ENCODE data around the gene TMEM63C.

The TMEM63C gene

DNA sequence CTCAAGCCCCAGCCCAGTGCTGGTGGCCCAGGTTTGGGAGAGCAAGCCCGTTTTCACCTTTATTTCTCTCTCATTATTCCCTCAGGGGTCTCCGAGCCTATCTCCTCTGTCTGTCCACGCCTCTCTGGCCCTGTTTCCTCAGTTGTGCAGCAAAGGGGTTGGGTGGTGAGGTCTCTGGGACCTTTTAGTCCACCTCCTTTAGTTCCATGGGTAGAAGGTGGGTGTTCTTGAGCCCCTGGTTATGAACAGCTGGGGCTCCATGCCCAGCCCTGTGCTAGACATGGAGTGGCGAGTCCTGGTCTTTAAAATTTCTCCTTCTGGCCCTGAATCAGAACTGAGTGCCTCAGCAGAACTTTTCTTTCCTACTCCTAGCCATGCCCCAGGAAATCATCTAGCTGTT, 90.7 kb downstream of the TMEM63C start:
- H3K9me3 ChIP-seq (replicated peaks; ENCODE audit: insufficient read depth, low read length) = no peaks in the 10 kb centered on the region
- H3K9me2 ChIP-seq (replicated peaks; ENCODE audit: insufficient read depth, low read length) = no peaks in the 10 kb centered on the region
- H3K9ac ChIP-seq (ENCODE audit: low read length) = no peak overlapping the region
- no peaks in the 10 kb centered on the region for H3K79me2 ChIP-seq (ENCODE audit: low read length)
- H4K20me1 ChIP-seq (ENCODE audit: insufficient read depth, low read length) = no peaks in the 10 kb centered on the region
- H3F3A ChIP-seq (ENCODE audit: insufficient read depth, low read length) = no peaks in the 10 kb centered on the region
- no peaks in the 10 kb centered on the region for H3K4me1 ChIP-seq (ENCODE audit: low read length)
- no peak overlapping the region for H3K27ac ChIP-seq (ENCODE audit: low read length)
- no peaks in the 10 kb centered on the region; the same call in 1 of the 2 replicates for H3K27me3 ChIP-seq (replicated peaks; ENCODE audit: insufficient read depth, low read length)
- no peak overlapping the region for H2AFZ ChIP-seq (ENCODE audit: low read length)
- DNase-seq = no peak
- TF ChIP-seq EZH2 (optimal IDR thresholded peaks at IDR 0.05; ENCODE audit: low read depth, low read length) = no peak
- no peak for TF ChIP-seq EZH2phosphoT487 (IDR thresholded peaks at IDR 0.05; ENCODE audit: low read length)
- TF ChIP-seq CTCF (IDR thresholded peaks at IDR 0.05; ENCODE audit: low read length) = no peak
- H3K36me3 ChIP-seq (replicated peaks; ENCODE audit: insufficient read depth, low read length) = no peaks in the 10 kb centered on the region
- no peak overlapping the region for H3K4me3 ChIP-seq (ENCODE audit: low read length)
- H3K4me2 ChIP-seq (ENCODE audit: low read depth, low read length) = no peak overlapping the region

DNA sequence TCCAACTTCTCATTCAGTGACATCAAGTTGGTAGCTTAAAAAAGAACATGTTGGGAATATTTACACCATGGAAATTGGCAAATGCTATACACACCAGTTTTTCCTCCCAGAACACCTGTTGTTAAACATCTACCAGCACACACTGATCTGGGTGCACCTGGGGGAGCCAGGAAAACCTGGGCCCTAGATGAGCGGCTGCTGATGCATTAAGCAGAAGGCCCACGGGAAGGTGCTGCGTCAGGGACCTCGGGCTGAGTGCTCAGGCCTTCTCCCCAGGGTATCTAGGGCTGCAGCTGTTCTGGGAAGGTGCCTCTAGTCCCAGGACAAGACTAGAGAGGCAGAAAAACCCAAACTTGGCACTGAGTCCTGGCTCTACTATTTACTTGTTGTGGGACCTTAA, 92.2 kb downstream of the TMEM63C start:
- TF ChIP-seq EZH2phosphoT487 (IDR thresholded peaks at IDR 0.05; ENCODE audit: low read length) (no peak), EZH2 (optimal IDR thresholded peaks at IDR 0.05; ENCODE audit: low read depth, low read length) (no peak), CTCF (IDR thresholded peaks at IDR 0.05; ENCODE audit: low read length) (no peak)

DNA sequence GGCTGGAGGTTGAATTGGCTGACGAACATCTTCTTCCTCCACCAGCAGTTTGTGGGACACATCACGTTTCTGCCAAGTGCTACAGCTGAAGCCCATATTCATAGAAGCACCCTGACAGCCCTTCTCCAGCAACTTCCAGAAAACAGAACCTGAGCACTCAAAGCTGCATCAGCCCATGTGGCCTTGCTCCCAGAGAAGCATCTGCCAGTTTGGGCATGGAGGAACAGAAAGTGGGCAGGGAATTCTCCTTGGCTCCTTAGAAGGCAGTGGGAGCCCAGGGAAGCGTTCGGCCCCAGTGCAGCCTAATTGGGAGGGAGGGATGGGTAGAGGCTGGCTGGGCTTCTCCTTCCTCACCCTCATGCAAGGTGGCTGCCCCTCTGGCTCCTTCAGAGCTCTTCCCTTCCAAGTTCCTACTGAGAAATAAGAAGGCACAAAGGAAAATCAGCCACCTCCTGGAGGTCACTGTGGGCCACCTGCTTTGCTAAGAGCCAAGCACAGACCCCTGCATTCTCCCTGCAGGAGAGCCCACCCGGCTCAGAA, 93.5 kb downstream of the TMEM63C start:
- no peak for DNase-seq
- TF ChIP-seq EZH2phosphoT487 (IDR thresholded peaks at IDR 0.05; ENCODE audit: low read length) (no peak), CTCF (IDR thresholded peaks at IDR 0.05; ENCODE audit: low read length) (no peak), EZH2 (optimal IDR thresholded peaks at IDR 0.05; ENCODE audit: low read depth, low read length) (no peak)

More for the DNA sequence above, 92.2 kb downstream of the TMEM63C start:
- Histone ChIP-seq H3K9me3 (replicated peaks; ENCODE audit: insufficient read depth, low read length) (no peaks in the 10 kb centered on the region), H3K4me1 (ENCODE audit: low read length) (no peaks in the 10 kb centered on the region), H3K27ac (ENCODE audit: low read length) (no peak overlapping the region), H3K4me3 (ENCODE audit: low read length) (no peak overlapping the region), H3K9ac (ENCODE audit: low read length) (no peak overlapping the region), H3K9me2 (replicated peaks; ENCODE audit: insufficient read depth, low read length) (no peaks in the 10 kb centered on the region), H3K4me2 (ENCODE audit: low read depth, low read length) (no peak overlapping the region), H3K36me3 (replicated peaks; ENCODE audit: insufficient read depth, low read length) (no peaks in the 10 kb centered on the region), H4K20me1 (ENCODE audit: insufficient read depth, low read length) (no peaks in the 10 kb centered on the region), H3K79me2 (ENCODE audit: low read length) (no peaks in the 10 kb centered on the region), H2AFZ (ENCODE audit: low read length) (no peak overlapping the region), H3F3A (ENCODE audit: insufficient read depth, low read length) (no peaks in the 10 kb centered on the region), H3K27me3 (replicated peaks; ENCODE audit: insufficient read depth, low read length) (no peaks in the 10 kb centered on the region; the same call in 1 of the 2 replicates)
- DNase-seq = no peak

More for the DNA sequence above, 93.5 kb downstream of the TMEM63C start:
- Histone ChIP-seq H3K9me3 (replicated peaks; ENCODE audit: insufficient read depth, low read length) (no peaks in the 10 kb centered on the region), H2AFZ (ENCODE audit: low read length) (no peak overlapping the region), H3K79me2 (ENCODE audit: low read length) (no peaks in the 10 kb centered on the region), H3K4me3 (ENCODE audit: low read length) (no peak overlapping the region), H3F3A (ENCODE audit: insufficient read depth, low read length) (no peaks in the 10 kb centered on the region), H3K9me2 (replicated peaks; ENCODE audit: insufficient read depth, low read length) (no peaks in the 10 kb centered on the region), H3K36me3 (replicated peaks; ENCODE audit: insufficient read depth, low read length) (no peaks in the 10 kb centered on the region), H4K20me1 (ENCODE audit: insufficient read depth, low read length) (no peaks in the 10 kb centered on the region), H3K4me1 (ENCODE audit: low read length) (no peaks in the 10 kb centered on the region), H3K4me2 (ENCODE audit: low read depth, low read length) (no peak overlapping the region), H3K9ac (ENCODE audit: low read length) (no peak overlapping the region), H3K27ac (ENCODE audit: low read length) (no peak overlapping the region), H3K27me3 (replicated peaks; ENCODE audit: insufficient read depth, low read length) (no peaks in the 10 kb centered on the region; the same call in 1 of the 2 replicates)

Data from MM.1S (cell line).